HG03442 (cell line): ENCODE data around the gene BCAP29.

Experiments
- ATAC-seq: cut with Tn5 transposase; IDR thresholded peaks from one replicate; pipeline ENCODE4 v1.9.1; 2021; ENCODE audit warnings: mild to moderate bottlenecking, moderate library complexity; ENCODE audit not compliant: unreplicated experiment

Gene BCAP29

GRCh38 chr7:107581387-107582013 is 1.5 kb downstream of the BCAP29 start:
- no peak for ATAC-seq

GRCh38 chr7:107582875-107583274 is 2.8 kb downstream of the BCAP29 start:
- no peak for ATAC-seq

- ATAC-seq, result no peak
These were observed 4.7 kb downstream of the BCAP29 start for GRCh38 chr7:107584716-107585115.

GRCh38 chr7:107588529-107589130 is 8.6 kb downstream of the BCAP29 start:
- ATAC-seq, result no peak

- ATAC-seq, result no peak
These were observed 11.4 kb downstream of the BCAP29 start for GRCh38 chr7:107591421-107591820.

- ATAC-seq, result no peak
These were observed 12.4 kb downstream of the BCAP29 start for GRCh38 chr7:107592361-107593024.

GRCh38 chr7:107593025-107593410 is 13.0 kb downstream of the BCAP29 start:
- no peak for ATAC-seq

GRCh38 chr7:107594961-107595737 is 15.1 kb downstream of the BCAP29 start:
- no peak for ATAC-seq

- ATAC-seq, result no peak
These were observed 17.0 kb downstream of the BCAP29 start for GRCh38 chr7:107596881-107597581.

GRCh38 chr7:107597582-107597916 is 17.5 kb downstream of the BCAP29 start:
- ATAC-seq, result no peak

GRCh38 chr7:107597953-107598352 is 17.9 kb downstream of the BCAP29 start:
- no peak for ATAC-seq

GRCh38 chr7:107599262-107599661 is 19.2 kb downstream of the BCAP29 start:
- no peak for ATAC-seq

- ATAC-seq, result no peak
These were observed 20.8 kb downstream of the BCAP29 start for GRCh38 chr7:107600816-107601215.

GRCh38 chr7:107605218-107605815 is 25.3 kb downstream of the BCAP29 start:
- ATAC-seq, result no peak

- ATAC-seq, result no peak
These were observed 26.3 kb downstream of the BCAP29 start for GRCh38 chr7:107606303-107606702.

- ATAC-seq, result no peak
These were observed 29.8 kb downstream of the BCAP29 start for GRCh38 chr7:107609811-107610261.

GRCh38 chr7:107610323-107610722 is 30.3 kb downstream of the BCAP29 start:
- ATAC-seq, result no peak

- no peak for ATAC-seq
These were observed 33.4 kb downstream of the BCAP29 start for GRCh38 chr7:107613439-107613838.

GRCh38 chr7:107613948-107614347 is 33.9 kb downstream of the BCAP29 start:
- ATAC-seq, result no peak

GRCh38 chr7:107614425-107614824 is 34.4 kb downstream of the BCAP29 start:
- ATAC-seq, result no peak
